SKM-1 (cell line): ENCODE data around the gene SEZ6L2.
"Not testable (repeated sequence)": the region's sequence is repeated elsewhere in the genome, so short reads cannot be mapped to it uniquely, and the experiment has no call there.

Experiments used
- DNase-seq: peaks from one replicate; lab custom pipeline; 2025; ENCODE audit not compliant: unreplicated experiment; lab: John Stamatoyannopoulos, UW

The SEZ6L2 gene

DNA sequence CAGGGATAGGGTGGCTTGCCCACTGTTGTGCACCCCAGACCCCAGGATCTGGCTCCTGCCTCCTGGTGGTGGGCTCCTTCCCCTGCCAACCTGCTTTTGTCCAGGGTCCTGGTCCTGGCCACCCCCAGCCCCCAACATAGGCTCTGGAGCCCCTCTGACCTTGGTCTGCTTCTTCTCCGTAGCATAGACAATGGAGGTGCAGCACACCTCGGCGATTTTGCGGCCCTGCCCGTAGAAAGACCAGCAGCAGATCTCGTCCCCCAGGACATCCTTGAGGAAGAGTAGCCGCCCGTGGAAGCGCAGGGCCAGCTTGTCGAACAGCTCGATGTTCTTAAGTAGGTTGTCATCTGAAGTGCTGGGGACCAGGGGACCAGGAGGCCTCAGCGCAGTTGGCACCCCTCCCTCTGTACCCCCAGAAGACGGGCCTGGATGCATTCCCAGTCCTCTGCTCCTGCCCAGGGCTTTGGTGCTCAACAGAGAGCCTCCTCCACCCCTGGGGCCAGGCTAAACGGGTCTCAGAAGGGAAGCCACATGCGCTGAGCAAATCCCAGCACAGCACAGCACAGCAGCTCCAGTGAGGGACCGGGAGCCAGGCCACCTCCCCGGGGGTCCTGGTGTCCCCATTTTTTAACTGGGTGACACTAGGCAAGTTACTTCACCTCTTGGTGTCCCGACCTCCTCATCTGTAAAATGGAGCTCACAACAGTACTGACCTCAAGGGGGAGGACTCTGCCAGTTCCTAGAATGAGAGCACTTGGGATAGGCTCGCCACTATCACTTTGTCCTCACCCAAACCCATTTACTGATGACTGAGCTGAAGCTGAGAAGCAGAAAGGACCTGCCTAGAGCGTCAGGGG is 11.7 kb upstream of the SEZ6L2 start:
- DNase-seq: no peak

DNA sequence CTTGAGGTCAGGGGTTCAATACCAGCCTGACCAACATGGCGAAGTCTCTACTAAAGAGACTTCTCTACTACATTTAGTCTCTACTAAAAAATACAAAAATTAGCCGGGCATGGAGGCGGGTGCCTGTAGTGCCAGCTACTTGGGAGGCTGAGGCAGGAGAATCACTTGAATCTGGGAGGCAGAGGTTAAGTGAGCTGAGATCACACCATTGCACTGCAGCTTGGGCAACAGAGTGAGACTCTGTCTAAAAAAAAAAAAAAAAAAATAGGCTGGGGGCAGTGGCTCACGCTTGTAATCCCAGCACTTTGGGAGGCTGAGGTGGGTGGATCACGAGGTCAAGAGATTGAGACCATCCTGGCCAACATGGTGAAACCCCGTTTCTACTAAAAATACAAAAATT is 10.5 kb upstream of the SEZ6L2 start:
- not testable (repeated sequence) for DNase-seq

DNA sequence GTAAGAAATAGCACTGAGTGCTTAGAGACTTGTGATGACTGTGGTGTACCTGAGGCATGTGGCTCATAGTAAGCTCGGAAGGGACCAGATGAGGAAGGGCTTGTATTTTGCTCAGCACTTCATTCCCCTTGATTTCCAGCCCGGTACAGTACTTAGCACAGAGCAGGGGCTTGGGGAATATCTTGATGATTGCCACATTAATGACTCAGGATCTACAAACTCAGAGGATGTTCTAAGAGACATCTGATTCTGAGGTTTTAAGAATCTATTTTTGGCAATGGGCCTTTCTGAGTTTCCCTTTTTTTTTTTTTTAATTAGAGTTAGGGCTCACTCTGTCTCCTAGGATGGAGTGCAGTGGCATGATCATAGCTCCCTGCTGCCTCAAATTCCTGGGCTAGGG is 10.0 kb upstream of the SEZ6L2 start:
- DNase-seq: no peak

DNA sequence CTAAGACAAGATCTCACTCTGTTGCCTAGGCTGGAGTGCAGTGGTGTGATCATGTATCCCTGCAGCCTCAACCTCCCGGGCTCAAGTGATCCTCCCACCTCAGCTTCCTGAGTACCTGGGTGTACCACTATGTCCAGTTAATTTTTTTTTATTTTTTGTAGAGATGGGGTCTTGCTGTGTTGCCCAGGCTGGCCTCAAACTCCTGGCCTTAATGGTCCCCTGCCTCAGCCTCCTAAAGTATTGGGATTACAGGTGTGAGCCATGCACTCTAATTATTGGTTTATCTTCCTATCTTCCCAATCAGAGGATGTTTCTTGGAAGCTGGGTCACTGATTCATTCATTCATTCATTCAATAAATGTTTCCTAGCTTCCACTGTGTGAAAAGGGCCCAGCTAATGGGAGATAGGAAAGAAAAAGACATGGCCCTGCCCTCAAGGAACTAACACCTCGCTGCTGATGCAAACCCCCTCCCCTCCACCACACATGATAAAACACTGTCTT is 9.4 kb upstream of the SEZ6L2 start:
- no peak for DNase-seq

DNA sequence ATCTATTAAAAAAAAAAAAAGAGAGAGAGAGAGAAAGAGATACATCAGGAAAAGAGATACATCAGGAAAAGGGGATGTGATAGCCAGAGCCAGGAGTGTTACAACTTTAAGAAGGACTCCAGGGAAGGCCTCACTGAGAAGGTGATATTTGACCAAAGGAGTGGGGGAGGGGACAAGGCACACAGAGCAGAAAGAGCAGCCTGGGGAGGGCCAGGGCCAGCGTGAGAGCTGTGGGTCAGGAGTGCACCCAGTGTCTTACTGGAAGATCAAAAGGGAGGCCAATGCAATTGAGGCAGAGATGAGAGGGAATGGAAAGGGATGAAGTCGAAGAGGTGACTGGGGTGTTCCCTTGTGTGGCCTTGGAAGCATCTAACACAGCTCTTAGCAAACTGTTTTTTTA is 8.6 kb upstream of the SEZ6L2 start:
- DNase-seq: no peak

DNA sequence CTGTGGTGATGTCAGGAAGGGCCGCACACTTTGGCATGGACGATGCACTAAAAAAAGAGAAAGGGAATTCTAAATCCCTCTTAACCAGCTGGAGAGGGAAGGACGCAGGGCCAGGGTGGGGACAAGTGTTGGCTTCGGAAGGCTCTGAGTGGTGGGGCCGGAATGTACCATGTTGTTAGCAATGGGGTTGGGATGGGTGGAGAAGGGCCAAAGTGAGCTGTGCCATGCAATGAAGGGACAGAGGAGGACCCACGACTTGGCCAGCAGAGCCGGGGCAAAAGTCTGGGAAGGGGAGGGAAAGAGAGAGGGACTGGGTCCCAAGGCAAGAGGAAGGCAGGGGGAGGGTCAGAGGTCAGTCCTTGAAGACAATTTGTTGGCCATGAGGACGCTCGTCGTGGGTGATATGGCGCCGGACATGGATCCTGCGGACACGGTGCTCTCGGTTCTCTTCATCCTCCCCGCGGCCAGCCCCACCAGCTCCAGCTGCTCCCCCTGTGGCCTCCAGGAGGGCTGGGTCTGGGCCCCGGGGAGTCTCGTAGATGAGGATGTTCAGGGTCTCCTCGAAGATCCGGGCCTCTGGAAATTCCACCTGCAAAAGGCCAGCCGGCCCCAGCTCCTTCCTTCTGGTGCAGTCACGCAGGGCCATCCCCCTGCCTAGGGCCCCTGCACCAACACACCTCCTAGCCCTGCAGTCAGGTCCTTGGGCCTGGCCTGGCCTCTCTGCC is 7.3 kb upstream of the SEZ6L2 start:
- no peak for DNase-seq

DNA sequence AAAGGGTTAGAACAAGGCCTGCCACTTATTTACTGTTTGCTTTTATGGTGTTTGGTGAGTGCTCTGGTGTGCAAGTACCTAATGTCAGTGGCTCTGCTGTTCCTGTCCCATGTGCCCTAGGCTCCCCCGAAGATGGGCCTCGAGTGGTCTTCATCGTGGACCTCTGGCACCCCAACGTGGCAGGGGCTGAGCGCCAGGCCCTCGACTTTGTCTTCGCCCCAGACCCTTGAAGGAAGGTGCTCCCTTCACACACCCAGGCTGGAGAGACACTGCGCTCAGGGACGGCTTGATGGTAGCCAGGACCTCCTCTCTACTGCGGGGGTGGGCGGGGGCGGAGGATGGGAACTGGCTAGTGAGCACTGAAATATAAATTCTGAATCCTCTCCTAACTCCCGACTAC is 6.3 kb upstream of the SEZ6L2 start:
- no peak for DNase-seq

DNA sequence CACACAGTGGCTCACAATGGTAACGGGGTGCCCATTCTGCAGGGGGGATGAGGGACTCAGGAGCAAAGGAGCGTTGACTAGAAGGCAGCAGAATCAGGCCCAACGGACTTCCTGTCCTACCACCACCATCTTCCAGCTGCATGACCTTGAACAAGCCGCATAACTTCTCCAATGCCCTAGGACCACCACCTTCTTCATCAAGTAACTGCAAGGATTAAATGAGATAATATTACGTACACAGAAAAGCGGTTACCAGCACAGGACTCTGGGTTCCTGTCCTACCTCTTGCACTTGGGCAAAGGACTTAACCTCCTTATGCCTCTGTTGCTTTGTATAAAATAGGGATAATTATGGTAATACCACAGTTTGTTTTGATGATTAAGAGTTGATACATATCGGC is 5.6 kb upstream of the SEZ6L2 start:
- no peak for DNase-seq

DNA sequence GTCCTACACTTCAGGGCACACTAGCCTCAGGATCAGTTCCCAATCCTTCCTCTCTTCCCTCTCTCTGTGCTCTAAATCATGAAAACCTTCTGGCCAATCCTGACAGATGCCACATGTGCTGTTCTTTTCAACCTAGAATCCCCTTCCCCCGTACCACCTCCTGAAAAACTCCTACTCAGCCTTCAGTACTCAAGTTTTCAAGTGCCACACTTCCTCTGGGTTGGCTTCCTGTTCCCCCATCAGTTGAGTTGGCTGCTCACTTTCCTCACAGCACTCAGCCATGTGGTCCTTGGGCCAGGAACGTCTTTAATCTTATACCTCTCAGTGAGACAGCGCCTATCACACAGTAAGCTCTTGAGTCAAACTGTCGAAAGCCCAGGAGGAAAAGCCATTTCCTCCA is 4.2 kb upstream of the SEZ6L2 start:
- DNase-seq: no peak

DNA sequence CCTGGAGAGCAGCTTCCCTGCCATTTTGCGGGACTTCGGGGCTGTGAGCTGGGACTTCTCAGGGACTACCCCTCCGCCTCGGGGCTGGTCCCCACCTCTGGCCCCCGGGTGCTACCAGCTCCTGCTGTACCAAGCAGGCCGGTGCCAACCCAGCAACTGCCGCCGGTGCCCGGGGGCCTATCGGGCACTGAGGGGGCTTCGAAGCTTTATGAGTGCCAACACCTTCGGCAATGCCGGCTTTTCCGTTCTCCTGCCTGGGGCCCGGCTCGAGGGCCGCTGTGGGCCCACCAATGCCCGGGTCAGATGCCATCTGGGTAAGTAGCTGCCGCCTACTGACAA is 2.2 kb upstream of the SEZ6L2 start:
- no peak for DNase-seq

DNA sequence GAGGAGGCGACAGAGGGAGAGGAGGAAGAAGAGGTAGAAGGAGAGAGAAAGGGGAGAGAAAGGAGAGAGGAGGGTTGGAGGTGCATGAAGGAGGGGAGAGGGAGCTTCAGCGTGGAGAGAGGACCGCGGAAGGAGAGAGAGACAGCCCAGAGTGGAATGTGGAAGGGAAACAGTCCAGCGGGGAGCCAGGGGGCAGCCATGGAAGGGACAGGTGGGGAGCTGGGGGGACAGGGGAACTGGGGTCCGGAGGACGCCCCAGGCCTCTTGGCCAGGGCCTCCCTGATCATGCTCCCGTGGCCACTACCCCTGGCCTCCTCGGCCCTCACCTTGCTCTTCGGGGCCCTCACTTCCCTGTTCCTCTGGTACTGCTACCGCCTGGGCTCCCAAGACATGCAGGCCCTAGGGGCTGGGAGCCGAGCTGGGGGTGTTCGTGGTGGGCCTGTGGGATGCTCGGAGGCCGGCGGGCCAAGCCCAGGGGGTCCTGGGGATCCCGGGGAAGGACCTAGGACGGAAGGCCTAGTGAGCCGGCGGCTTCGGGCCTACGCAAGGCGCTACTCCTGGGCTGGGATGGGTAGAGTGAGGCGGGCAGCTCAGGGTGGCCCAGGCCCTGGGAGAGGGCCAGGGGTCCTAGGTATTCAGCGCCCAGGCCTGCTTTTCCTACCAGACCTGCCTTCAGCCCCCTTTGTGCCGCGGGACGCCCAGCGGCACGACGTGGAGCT is 1.7 kb upstream of the SEZ6L2 start:
- no peak for DNase-seq

DNA sequence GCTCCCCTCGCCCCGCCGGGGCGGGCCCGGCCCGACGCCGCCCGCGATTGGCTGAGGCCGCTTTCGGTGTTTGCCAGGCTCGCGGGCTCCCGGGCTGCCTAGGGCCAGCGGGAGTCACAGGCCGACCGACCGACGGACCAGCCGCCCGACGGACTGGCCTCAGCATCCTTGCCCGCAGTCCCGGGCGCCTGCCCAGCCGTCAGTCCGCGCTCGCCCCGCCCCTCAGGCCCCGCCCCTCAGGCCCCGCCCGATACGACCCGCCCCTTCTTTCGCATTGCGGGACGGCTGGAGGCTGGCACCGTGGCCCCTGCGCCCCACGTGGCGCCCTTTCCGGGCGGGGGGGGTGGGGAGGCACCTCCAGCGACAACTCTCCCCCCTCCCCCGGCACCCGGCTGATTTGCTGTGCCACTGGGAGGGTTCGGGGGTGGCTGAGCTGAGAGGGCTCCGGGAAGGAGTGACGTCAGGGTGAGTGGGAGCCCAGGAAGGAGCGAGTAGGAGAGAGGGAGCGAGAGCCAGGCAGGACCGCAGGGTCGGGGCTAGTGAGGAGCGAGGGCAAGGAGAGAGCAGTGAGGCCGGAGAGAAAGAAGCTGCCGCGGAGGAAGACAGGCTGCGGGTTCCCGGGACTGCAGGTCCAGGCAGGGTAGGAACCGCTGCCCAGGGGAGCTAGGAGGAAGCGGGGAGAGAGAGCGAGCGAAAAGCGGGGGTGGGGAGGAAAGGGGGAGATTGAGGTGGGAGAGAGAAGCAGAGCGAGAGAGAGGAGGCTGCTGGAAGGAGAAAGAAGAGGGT is 945 bp upstream of the SEZ6L2 start, which contains the start of gene ASPHD1:
ASPHD1 (plus strand) TSS at position 387 of the 786 bp plus-strand sequence. CDS start 484 bp downstream, outside the sequence.
- DNase-seq: no peak

DNA sequence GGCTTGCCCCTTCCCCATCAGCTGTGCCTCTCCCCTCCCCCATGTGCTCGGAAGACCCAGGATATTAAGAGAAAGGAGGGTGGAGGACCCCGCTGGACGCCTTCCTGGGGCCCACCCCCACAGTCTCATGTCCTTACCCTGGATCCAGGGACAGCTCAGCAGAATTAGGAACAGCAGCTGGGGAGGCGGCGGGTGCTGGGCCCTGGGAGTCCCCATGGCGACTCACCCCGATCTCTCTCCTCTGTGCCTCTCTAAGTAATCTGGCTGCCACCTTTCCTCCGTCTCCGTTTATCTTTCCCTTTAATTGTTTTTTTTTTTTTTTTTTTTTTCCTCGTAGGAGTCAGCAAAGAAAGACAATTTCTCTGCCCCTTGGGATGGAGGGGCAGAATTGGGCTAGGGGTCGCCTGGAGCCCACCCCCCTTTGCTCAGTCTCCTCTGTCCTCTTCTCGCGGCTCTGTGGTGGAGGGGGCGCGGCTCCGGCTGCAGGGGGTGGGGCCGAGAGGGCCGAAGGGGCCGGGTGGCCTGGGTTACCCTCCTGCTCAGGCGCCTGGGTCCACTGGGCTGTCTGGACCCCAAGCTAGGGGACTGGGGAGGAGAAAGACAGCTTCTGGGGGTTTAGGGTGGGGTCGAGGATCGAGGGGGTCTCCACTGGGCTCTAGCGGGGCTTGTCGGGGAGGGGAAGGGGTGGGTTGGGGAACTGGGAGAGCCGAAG is 390 bp downstream of the SEZ6L2 start:
- DNase-seq: no peak

DNA sequence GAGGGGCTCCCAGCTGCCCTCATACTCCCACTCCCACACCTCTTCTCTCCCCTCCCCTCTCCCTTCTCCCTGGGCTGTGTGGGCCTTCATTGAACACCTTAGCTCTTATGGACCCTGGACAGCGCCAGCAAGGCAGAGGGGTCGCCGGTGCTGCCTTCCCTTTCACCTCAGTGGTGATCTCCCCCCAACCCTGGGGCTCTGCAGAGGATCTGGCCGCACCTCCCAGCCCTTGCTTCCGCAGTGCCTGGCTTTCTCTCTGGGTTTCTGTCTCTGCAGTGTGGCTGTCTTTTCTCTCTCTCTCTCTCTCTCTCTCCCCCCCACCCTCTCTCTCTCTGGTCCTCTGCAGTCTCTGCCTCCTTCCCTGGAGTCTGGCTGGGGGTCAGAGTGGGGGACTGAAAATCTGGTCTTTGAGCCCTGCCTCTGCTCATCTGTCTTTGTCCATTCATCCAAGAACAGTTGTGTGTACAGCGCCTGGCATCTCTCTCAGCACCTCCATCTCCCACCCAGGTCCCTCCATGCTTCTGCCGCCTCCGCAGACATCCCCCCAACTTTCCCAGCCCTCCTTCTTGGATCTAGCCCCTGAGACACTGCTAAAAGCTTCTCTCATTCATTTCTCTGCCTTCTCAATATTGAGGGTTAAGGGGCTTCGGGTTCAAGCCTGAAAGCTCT is 1.1 kb downstream of the SEZ6L2 start:
- no peak for DNase-seq

DNA sequence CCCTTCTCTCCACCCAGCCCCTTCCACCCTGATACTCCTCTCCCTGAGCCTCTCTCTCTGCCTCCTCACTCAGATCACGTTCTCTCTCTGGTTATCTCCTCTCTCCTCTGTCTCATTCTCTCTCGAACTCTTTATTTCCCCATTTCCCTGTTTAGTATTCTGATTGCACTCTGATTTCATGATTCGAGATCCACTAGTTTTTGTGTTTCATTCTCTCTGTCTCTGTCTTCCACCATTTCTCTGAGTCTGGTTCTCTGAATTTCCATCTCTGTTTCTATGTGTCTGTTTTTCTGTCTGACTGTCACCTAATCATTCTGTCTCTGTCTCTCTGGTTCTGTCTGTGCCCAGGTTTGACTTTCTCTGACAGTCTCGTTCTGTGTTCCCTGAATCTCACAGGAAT is 2.0 kb downstream of the SEZ6L2 start:
- DNase-seq: no peak

DNA sequence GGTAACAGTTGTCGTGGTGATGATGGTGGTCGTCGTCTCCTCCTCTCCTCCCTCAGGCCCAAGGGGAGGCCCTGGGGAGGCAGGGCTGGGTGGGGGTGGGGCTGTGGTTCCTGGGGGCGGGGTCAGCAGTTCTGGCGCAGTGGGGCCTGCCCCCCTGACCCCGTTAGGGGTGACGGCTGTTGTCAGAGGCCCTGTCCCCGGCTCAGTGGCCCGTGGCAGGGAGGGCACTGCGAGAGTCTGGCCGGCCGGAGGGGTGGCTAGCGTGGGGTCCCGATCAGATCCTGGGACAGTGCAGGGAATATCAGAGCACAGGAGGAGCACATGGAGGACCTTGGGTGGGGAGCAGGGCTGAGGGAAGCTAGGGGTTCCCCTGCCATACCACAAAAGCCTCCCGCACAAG is 2.5 kb downstream of the SEZ6L2 start:
- no peak for DNase-seq

DNA sequence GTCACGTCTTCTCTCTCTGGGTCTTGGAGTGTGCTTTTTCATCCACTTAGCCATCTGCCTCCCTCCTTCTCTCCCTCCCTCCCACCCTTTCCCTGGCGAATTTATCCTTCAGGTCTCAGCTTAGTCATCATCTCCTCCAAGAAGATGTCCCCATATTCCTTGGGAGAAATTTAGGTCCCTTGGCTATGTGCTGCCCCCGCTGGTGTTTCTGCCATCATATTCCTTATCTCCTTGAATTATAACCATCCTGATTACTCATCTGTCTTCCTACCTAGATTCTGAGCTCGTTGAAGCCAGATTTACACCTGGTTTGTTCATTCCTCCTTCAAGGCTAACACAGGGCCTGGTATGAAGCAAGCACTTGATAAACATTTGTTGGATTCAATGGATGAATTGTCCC is 5.0 kb downstream of the SEZ6L2 start:
- no peak for DNase-seq

DNA sequence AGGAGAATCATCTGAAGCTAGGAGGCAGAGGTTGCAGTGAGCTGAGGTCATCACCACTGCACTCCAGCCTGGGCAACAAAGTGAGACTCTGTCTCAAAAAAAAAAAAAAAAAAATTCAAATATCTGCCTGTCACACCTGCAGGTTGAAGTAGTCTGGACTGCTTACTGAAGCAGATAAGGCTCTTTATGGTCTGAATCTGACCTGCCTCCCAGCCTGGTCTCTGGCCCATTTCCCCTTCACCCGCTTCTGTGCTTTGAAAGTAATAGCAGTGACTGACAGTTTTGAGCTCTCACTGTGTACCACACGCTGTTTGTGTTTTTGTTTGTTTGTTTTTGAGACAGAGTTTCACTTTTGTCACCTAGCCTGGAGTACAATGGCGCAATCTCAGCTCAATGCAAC is 5.8 kb downstream of the SEZ6L2 start:
- no peak for DNase-seq

DNA sequence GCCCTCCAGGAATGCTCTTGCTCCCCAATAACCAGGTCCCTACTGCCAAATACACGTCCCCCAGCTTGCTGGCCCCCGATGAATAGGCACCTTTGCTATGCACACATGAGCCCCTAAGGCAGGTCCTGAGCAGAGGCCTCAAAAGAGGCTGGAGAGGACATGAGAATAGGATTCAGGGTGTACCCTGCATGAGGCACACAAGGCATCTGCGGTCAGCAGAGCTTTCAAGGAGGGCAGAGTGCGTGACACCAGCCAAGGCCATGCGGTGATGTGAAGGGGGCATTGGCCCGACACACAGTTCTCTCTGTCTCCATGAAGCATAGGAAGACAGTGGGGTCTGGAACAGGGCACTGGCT is 6.9 kb downstream of the SEZ6L2 start:
- no peak for DNase-seq
